ENCODE measurements around the gene ZNF274. TPM values are rescaled to one million over a fixed set of nuclear protein-coding genes. Genes with fewer than 3 reads are reported as not detected.

ZNF274 gene
- total and polyA plus RNA-seq, 2 experiments from 2014 or later = 19.9 to 31.2 TPM

- no peak overlapping the region for H3K4me2 ChIP-seq
- no peak overlapping the region for H3K27ac ChIP-seq (ENCODE audit: low read depth)
- Mint-ChIP-seq H3K36me3 (ENCODE audit: low read depth) (peaks cover 80% of the 10 kb centered on the region), H3K27me3 (ENCODE audit: insufficient read depth, low read depth, poor library complexity) (peaks cover 10% of the 10 kb centered on the region), H3K9me3 (peaks cover 93% of the 10 kb centered on the region), H3K4me1 (no peaks in the 10 kb centered on the region), H3K27ac (no peak overlapping the region), H3K4me3 (no peak overlapping the region)
- ATAC-seq (no peak), DNase-seq (ENCODE audit: low spot score) (no peak)
- no peaks in the 10 kb centered on the region for H3K4me1 ChIP-seq (ENCODE audit: insufficient read depth)
- H4K20me1 ChIP-seq (replicated peaks; ENCODE audit: insufficient read depth) = no peaks in the 10 kb centered on the region
- H3K9me2 ChIP-seq (ENCODE audit: insufficient read depth) = no peaks in the 10 kb centered on the region
- no peak for TF ChIP-seq CREB1 (CRISPR knock-in tag; IDR thresholded peaks at IDR 0.05; ENCODE audit: low read depth)
- no peak for TF ChIP-seq STAT1 (IDR thresholded peaks at IDR 0.05; ENCODE audit: unreplicated experiment)
- TF ChIP-seq EZH2phosphoT487 (IDR thresholded peaks at IDR 0.05; ENCODE audit: unreplicated experiment) = no peak
- no peak for TF ChIP-seq NANOG (IDR thresholded peaks at IDR 0.05; ENCODE audit: borderline replicate concordance)
- TF ChIP-seq POLR2AphosphoS5 (IDR thresholded peaks at IDR 0.05; ENCODE audit: low read depth) = no peak
- no peak for TF ChIP-seq REST (IDR thresholded peaks at IDR 0.05; ENCODE audit: unreplicated experiment)
- TF ChIP-seq JUNB (IDR thresholded peaks at IDR 0.05; ENCODE audit: unreplicated experiment) = no peak
- no peak for TF ChIP-seq CTCF (conservative IDR thresholded peaks at IDR 0.05; ENCODE audit: low read depth in 2 of 2)
- no peak for TF ChIP-seq ZNF114 (CRISPR knock-in tag; IDR thresholded peaks at IDR 0.05)
- TF ChIP-seq ETS1 (IDR thresholded peaks at IDR 0.05) = no peak
- no peak for TF ChIP-seq ZNF462 (CRISPR knock-in tag; IDR thresholded peaks at IDR 0.05)
- TF ChIP-seq ZNF331 (CRISPR knock-in tag; IDR thresholded peaks at IDR 0.05; ENCODE audit: low read depth) = no peak
- no peak for TF ChIP-seq EZH2 (IDR thresholded peaks at IDR 0.05; ENCODE audit: low read depth, unreplicated experiment)
- H3K27me3 ChIP-seq (ENCODE audit: insufficient read depth) = no peaks in the 10 kb centered on the region
- peaks cover 40% of the 10 kb centered on the region for H3K36me3 ChIP-seq (ENCODE audit: insufficient read depth)
- no peaks in the 10 kb centered on the region for H3F3A ChIP-seq (replicated peaks; ENCODE audit: low read depth)
- no peak overlapping the region for H2AFZ ChIP-seq
- no peak overlapping the region for H3K4me3 ChIP-seq
- H3K79me2 ChIP-seq (replicated peaks; ENCODE audit: insufficient read depth) = no peaks in the 10 kb centered on the region
These were observed 29.6 kb downstream of the ZNF274 start for GRCh38 chr19:58212336-58213074.
